HG03280 (cell line): ENCODE measurements around the gene CDH18.

Experiments used
- ATAC-seq: cut with Tn5 transposase; IDR thresholded peaks from one replicate; pipeline ENCODE4 v1.9.1; 2021; ENCODE audit warnings: mild to moderate bottlenecking, moderate library complexity; ENCODE audit not compliant: unreplicated experiment

Gene CDH18

GRCh38 chr5:19928562-19929421 lies 59.2 kb downstream of the CDH18 start:
- ATAC-seq, result peak; percentile 57

- ATAC-seq, result no peak
Measured at GRCh38 chr5:19927919-19928318, 60.1 kb downstream of the CDH18 start.

DNA sequence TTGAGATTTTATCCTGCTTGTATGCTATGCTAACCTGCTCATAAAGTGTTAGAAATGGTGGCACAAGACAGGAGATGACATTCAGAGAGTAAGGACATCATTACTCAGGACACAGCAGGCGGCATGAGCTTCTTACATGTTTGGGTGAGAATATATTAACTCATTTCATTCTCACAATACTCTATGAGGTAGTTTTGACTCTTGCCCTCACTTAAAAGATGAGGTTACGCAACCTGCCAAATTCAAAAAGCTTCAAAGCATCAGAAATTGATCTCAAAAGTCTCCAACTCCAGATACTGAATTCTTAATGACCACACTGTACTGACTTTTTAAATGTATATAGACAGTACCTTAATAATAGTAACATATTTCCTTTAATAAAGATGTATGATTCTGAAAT lies 60.8 kb downstream of the CDH18 start:
- ATAC-seq, result no peak

- ATAC-seq, result no peak
Measured at GRCh38 chr5:19923742-19924141, 64.3 kb downstream of the CDH18 start.

GRCh38 chr5:19920761-19921160 lies 67.2 kb downstream of the CDH18 start:
- ATAC-seq, result no peak

- no peak for ATAC-seq
Measured at GRCh38 chr5:19918780-19919179, 69.2 kb downstream of the CDH18 start.

DNA sequence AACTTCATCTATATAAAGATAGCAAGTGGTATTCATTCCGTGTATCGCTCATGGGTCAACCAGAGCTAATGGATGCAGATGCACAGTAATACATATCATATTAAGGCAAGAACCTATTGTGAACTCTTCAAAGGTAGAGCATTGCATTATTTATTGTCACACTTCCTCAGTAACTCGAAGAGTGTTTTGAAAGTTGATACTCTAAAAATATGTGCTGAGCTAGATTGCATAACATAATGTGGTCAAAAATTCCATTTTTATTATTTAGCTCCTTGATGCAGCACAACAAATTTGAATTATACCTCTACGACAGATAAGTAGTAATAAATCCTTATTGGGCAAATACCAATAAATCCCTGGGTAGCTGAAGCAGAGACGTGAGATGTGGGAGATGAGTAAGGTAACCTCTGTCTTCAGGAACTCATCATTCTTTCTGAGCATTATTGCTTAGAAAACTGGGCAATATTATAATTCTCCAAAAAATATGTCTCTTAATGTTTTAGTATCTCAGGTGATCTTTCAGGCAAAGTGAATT lies 70.3 kb downstream of the CDH18 start:
- ATAC-seq, result no peak

- ATAC-seq, result no peak
Measured at GRCh38 chr5:19910136-19910535, 77.9 kb downstream of the CDH18 start.

DNA sequence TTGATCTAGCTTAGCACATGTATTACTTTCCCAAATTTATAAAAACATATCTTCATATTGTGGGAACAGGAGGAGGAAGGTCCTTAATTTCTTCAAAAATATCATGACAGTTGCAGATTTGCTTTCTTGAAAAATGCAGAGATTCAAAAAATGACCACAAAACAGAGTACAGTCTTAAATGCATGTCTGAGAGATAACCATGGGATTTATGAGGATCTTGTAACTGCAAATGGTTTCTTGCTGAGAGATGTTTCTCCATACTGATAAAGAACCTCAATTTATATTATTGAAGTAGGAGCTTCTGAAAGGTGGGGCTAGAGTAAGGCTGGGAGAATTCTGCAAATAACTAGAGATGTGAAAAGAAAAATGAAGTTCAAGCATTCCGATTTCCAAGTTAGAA lies 83.2 kb downstream of the CDH18 start:
- ATAC-seq, result no peak

DNA sequence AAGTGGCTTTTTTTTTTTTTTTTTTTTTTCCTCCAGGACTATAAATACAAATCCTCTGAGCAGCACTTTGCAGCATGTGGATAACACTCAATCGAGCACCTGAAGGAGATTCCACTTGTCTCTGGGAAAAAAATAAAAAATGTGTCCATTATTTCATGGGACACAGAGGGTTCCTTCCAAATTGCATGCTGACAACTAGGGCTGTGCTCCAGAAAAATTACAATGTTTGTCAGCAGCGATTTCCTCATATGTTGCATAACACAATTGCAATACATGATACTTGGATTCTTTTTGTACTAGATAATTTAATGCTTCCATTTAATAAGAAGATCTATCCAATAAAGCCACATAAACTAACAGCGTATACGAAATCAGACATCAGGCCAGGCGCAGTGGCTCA lies 84.4 kb downstream of the CDH18 start:
- ATAC-seq, result no peak

DNA sequence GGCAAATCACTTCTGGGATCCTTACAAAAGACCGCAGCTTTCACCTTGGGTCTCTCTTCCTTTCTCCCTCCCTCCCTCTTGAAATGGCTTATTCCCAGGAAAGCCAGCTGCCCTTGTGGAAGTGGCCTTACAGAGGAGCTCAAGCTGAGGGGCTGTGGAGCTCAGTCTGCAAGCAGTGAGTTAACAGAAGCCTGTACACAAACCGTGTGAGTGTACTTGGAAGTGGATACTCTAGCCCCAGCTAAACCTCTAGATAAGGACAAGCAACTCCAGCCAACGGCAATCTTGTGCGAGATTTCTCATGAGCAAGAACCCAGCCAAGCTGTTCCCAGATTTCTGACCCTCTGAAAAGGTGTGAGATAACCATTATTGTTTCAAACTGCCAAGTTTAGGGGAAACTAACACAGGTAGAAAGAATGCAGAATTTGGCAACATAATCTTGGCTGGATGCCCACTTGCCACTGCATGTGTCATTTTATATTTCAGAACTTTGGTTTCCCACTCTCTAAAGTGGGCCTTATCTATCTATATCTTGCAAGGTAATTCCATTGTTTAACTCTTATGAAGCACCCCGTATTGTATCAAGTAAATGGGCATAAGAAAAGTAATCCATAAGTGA lies 85.6 kb downstream of the CDH18 start:
- no peak for ATAC-seq

- no peak for ATAC-seq
Measured at GRCh38 chr5:19900269-19900668, 87.7 kb downstream of the CDH18 start.

DNA sequence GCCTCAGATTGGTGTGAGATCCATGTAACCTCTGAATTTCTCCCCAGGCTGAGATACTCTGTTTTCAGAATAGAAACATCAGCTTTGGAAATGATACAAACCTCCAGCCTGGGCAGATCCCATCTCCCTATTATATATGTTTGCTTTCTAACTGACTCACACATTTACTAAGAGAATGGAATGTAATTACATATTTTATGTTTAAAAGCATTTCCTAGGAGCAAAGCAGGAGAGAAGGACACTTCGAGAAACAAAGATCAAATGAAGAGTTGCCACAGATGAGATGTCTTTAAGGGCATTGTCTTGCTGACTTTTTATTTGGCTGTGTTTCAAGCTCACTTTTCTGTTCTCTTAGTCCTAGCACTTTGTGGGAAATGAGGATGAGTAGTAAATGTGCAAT lies 96.3 kb downstream of the CDH18 start:
- ATAC-seq, result no peak

- no peak for ATAC-seq
Measured at GRCh38 chr5:19886123-19886917, 101.7 kb downstream of the CDH18 start.

DNA sequence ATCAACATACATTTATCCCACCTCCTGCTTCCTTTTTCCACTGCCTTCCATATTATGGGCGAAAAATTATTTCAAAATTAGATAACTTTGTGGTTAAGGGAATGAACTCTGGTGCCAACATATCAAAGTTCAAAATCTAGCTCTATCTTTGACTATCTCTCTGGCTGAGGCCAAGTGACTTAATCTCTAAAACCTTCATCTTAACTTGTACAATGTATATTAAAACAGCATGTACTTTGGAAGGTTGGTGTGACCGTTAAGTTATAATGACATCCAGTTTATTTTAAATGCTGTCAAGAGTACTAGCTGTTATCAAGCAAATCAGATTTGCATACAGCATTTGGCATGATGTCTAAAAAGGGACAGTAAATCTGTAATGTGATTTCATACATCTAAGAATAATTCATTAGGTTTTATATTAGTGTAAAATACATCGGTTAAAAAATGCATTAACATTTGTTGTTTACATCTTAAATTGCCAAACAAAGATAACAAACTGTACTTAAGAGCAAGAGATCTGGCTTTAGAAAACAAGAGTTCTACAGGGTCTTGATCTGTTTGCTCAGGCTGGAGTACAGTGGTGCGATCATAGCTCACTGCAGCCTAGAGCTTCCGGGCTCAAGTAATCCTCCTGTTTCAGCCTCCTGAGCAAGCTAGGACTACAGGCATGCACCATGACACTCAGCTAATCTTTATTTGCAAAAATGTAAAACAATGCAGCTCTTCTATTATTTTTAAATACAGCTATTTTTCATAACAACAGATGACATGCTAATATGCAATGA lies 102.8 kb downstream of the CDH18 start:
- ATAC-seq, result no peak

DNA sequence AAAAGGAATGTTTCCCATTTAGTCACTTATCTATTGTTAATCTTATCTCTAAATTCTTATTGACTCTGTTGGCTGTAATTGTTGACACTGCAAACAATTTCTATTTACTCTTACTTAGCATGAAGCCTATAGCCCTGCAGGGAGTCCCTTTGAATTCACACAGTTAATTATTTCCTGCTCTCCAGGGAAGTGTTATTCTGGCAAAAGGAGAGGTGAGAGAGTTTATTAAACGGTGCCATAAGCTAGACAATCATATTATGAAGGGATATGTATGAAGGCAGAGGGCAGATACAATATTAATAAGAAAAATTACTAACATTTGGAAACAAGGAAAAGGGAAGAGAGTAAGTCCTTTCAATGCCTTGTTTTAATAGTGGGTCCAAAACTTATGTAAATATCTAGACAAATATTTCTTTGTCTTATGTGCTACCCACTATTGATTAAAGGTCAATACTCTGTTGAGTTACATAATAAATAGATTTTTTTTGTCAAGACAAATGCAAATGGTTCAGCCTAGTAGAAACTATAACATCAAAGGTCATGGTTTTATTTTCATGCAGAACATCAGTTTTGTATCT lies 107.1 kb downstream of the CDH18 start:
- no peak for ATAC-seq

DNA sequence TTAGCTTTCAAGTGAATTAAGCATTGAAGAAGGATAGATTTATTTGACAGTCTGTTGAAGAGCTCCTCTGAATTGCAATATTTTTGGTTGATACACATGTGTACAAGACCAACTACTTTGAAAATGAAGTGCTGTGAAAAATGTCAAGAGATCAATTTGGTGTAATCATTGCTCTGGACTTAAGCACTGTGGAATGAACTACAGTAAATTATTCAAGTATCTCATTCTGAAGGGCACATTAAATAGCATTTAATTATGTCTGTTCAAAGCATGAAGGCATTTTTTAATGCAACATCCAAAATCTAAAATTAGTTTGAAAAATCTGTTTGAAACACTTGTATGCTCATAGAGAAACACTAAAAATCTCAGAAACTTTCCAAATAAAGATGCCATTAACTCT lies 107.5 kb downstream of the CDH18 start:
- no peak for ATAC-seq

- no peak for ATAC-seq
Measured at GRCh38 chr5:19874811-19875210, 113.2 kb downstream of the CDH18 start.

GRCh38 chr5:19866090-19866450 lies 121.9 kb downstream of the CDH18 start:
- no peak for ATAC-seq

GRCh38 chr5:19865336-19866089 lies 122.5 kb downstream of the CDH18 start:
- ATAC-seq, result no peak
